ENCODE data around the gene PRKAG3. TPM values are rescaled to one million over a fixed set of nuclear protein-coding genes. Genes with fewer than 3 reads are reported as not detected.

Gene PRKAG3
- total RNA-seq, 4 donors from 2014 or later = not detected

DNA sequence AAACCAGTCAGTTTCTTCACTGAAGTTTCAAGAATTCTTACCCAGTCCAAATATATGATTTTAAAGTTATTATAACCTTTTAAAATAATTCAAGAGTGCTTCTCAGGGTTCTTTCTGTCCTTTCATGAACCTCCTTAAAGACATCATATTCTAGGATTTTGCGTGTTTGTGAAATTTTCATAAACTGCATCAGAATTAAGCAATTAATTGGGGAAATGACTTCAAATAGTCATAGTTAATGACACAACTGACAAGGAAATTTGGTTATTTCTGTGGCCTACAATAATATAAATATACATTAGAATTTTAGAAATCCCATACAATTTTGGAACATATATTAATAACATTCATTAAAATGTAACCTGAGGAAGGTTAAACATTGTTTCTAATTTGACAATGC is 39.2 kb downstream of the PRKAG3 start:
- Histone ChIP-seq H3K4me3 (no peak overlapping the region), H3K27ac (no peak overlapping the region), H3K4me1 (peaks cover 0 to 14% (median 0%) of the 10 kb centered on the region in 3 donors), H3K27me3 (no peaks in the 10 kb centered on the region), H3K9me3 (peaks cover 0 to 11% (median 0%) of the 10 kb centered on the region in 3 donors), H3K36me3 (no peaks in the 10 kb centered on the region)
- TF ChIP-seq POLR2A (IDR thresholded peaks at IDR 0.05) (no peak), EP300 (IDR thresholded peaks at IDR 0.05) (no peak), CTCF (IDR thresholded peaks at IDR 0.05) (no peak), POLR2AphosphoS5 (IDR thresholded peaks at IDR 0.05) (no peak)
- 91 to 100% methylated on average over 1 of the region's 1 CpG for WGBS, 2 donors (ENCODE audit: low coverage in 1 of 2)
- no peak for ATAC-seq

DNA sequence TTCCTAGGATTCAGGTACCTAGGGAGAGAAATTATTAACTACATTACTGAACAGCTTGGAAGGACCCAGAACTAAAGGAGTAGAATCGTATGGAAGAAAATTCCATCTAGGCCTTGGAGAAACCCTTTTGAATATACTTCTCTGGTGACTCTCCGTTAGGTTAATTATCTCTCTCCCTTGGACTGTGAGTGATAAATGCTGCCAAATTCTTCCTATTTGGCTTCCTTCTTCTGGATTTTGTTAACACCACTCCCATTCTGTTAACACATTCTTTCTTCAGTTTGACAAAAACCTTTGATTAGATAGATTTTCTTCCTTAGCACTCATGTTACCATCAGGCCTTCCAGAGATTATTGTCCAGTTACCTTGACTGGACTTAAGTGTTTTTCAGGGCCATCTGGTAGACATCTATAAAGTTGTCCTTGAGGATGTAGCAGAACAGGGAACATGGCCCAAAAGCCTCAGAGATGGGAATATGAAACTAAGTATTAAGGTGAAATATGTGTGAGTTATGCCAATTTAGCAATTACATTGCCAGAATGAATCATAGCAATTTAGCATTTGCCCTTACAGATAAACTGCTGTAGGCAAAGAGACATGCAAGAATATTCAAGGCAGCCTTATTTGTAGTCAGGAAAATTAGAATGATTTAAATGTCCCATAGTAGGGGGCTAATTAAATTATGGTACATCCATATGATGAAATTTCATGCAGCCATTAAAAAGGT is 42.9 kb downstream of the PRKAG3 start:
- TF ChIP-seq EP300 (IDR thresholded peaks at IDR 0.05) = no peak
- peak; percentile 39 for TF ChIP-seq POLR2AphosphoS5 (IDR thresholded peaks at IDR 0.05)
- Histone ChIP-seq H3K9me3 (peaks cover 0 to 11% (median 0%) of the 10 kb centered on the region in 3 donors), H3K4me3 (no peak overlapping the region), H3K27ac (peak overlapping the region in 2 of 4 donors; percentile 6 to 20), H3K27me3 (no peaks in the 10 kb centered on the region), H3K36me3 (no peaks in the 10 kb centered on the region), H3K4me1 (peaks cover 0 to 19% (median 3%) of the 10 kb centered on the region in 3 donors)
- no peak for ATAC-seq
- WGBS, 2 donors (ENCODE audit: low coverage in 1 of 2) = 44 to 79% methylated on average over 2 of the region's 2 CpGs

DNA sequence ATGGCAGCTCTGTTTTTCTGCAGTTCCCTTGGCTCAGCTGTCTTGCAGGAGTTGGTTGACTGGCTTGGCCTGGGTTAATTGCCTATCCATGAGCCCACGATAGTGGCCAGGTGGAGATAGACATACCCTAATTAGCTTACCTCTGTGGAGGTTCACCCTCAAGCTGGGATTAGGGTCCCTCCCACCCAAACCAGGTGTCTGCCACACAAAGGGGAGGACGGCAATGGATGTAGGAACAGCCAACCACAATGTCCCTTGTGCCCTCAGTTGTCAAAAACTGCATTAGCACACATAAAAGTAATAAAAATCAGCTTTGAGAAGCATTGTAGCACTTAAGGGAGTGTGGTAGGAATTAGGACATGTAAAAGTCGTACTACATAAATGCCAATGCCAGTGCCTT is 45.5 kb downstream of the PRKAG3 start:
- 85% methylated on average over 2 of the region's 3 CpGs for WGBS, 2 donors (ENCODE audit: low coverage in 1 of 2)
- Histone ChIP-seq H3K9me3 (peaks cover 0 to 11% (median 0%) of the 10 kb centered on the region in 3 donors), H3K4me1 (peaks cover 0 to 44% (median 7%) of the 10 kb centered on the region in 3 donors), H3K27me3 (peaks cover 7% of the 10 kb centered on the region), H3K4me3 (no peak overlapping the region), H3K36me3 (no peaks in the 10 kb centered on the region), H3K27ac (no peak overlapping the region)
- no peak for ATAC-seq
- TF ChIP-seq EP300 (IDR thresholded peaks at IDR 0.05) (no peak), POLR2AphosphoS5 (IDR thresholded peaks at IDR 0.05) (no peak), CTCF (IDR thresholded peaks at IDR 0.05) (no peak), POLR2A (IDR thresholded peaks at IDR 0.05) (no peak)

DNA sequence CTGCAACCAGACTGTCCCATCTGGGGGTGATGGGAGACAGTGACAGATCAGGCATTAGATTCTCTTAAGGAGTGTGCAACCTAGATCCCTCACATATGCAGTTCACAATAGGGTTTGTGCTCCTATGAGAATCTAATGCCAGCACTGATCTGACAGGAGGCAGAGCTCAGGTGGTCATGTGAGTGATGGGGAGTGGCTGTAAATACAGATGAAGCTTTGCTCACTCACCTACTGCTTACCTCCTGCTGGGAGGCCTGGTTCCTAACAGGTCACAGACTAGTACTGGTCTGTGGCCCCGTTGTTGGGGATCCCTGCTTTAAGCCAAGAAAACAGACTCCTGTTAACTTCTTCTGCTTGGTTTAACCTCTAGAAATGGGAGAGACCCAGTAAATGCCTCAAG is 46.5 kb downstream of the PRKAG3 start:
- no peak overlapping the region for H3K27ac ChIP-seq
- H3K4me3 ChIP-seq = no peak overlapping the region
- H3K27me3 ChIP-seq = peaks cover 7% of the 10 kb centered on the region
- TF ChIP-seq POLR2A (IDR thresholded peaks at IDR 0.05) (no peak), POLR2AphosphoS5 (IDR thresholded peaks at IDR 0.05) (no peak), EP300 (IDR thresholded peaks at IDR 0.05) (no peak), CTCF (IDR thresholded peaks at IDR 0.05) (no peak)
- peaks cover 0 to 50% (median 10%) of the 10 kb centered on the region in 3 donors for H3K4me1 ChIP-seq
- no peak for ATAC-seq
- no CpG with 5 or more reads among the region's 1 CpG for WGBS, 2 donors (ENCODE audit: low coverage in 1 of 2)
- H3K9me3 ChIP-seq = peaks cover 0 to 11% (median 0%) of the 10 kb centered on the region in 3 donors
- no peaks in the 10 kb centered on the region for H3K36me3 ChIP-seq

- 89 to 90% methylated on average over 2 to 4 of the region's 4 CpGs for WGBS, 2 donors (ENCODE audit: low coverage in 1 of 2)
Observed at GRCh38 chr2:218783688-218784087, 47.9 kb downstream of the PRKAG3 start.

More at GRCh38 chr2:218783688-218784087, 47.9 kb downstream of the PRKAG3 start:
- Histone ChIP-seq H3K27me3 (peaks cover 7% of the 10 kb centered on the region), H3K4me3 (peak overlapping the region in 1 of 2 donors; percentile 22), H3K27ac (peak overlapping the region in 2 of 4 donors; percentile 6 to 28), H3K9me3 (peaks cover 0 to 11% (median 0%) of the 10 kb centered on the region in 3 donors), H3K36me3 (no peaks in the 10 kb centered on the region), H3K4me1 (peaks cover 0 to 43% (median 10%) of the 10 kb centered on the region in 3 donors)
- no peak for ATAC-seq
- no peak for TF ChIP-seq POLR2AphosphoS5 (IDR thresholded peaks at IDR 0.05)
- no peak for TF ChIP-seq POLR2A (IDR thresholded peaks at IDR 0.05)
- TF ChIP-seq CTCF (IDR thresholded peaks at IDR 0.05) = no peak
- TF ChIP-seq EP300 (IDR thresholded peaks at IDR 0.05) = no peak
